Omental fat pad (tissue), 4 donors: ENCODE data around the gene NPAS3. TPM values are rescaled to one million over a fixed set of nuclear protein-coding genes. Genes with fewer than 3 reads are reported as not detected.

Experiments used
- ATAC-seq: fragments of 150-250 bp; one replicate; pipeline ENCODE4 v1.9.1; 2016; ENCODE audit warnings: mild to moderate bottlenecking, moderate library complexity; ENCODE audit not compliant: low FRiP score
- DNase-seq: peaks from one replicate; pipeline ENCODE4 v3.0.0-alpha.2; 2019; ENCODE audit warnings: low spot score
- total RNA-seq, 4 donors: library from RNA; depleted of rRNA; stranded (reverse); fragments of >200 nt; gene quantifications; one replicate each; pipeline ENCODE4 v1.1.0, GENCODE V29; 2016
- TF ChIP-seq, protein P1 (sequence below), 3 donors: fragments of 450-650 bp; IDR thresholded peaks; one replicate each; pipeline ENCODE4 v1.5.1; 2016 to 2017; ENCODE audit warnings: antibody characterized with exemption in 3 of 3, mild to moderate bottlenecking in 3 of 3, moderate library complexity in 2 of 3

Gene NPAS3
- total RNA-seq, 4 donors from 2014 or later = 0.79 to 6.0 (median 2.5) TPM

DNA sequence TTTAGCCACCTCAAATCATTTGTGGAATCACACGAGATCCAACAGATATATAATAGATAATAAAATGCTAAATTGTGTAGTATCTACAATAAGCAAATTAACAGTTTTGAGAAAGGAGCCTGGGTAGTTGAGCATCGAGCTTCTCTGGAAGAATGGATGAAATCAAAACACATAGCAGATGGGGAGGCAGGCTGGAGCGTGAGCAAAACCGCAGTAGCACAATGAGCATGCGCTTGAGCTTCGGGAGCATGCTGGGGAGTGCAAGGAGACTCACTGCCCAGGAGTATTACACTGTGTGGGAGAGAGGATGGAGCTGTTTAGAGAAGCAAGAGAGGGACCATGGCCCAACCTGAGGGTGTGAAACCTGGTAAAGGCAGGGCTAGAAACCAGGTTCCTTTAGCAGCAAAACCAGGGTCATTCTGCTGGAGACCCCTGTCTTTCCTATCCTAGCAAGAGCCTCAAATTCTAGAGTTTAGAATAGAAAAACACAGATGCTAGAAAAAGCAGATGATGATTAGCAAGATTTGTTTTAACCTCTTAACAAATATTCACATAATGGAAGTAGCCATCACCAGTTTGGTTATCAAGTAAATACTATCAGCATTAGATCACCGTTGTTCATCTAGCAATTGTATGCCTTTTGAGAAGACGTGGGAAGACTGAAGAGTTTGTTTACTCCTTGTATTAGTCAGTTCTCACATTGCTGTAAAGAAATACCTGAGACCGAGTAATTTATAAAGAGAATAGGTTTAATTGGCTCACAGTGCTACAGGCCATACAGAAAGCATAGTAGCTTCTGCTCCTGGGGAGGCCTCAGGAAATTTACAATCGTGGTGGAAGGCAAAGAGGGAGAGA, 527.4 kb downstream of the NPAS3 start:
- TF ChIP-seq, protein P1, sequence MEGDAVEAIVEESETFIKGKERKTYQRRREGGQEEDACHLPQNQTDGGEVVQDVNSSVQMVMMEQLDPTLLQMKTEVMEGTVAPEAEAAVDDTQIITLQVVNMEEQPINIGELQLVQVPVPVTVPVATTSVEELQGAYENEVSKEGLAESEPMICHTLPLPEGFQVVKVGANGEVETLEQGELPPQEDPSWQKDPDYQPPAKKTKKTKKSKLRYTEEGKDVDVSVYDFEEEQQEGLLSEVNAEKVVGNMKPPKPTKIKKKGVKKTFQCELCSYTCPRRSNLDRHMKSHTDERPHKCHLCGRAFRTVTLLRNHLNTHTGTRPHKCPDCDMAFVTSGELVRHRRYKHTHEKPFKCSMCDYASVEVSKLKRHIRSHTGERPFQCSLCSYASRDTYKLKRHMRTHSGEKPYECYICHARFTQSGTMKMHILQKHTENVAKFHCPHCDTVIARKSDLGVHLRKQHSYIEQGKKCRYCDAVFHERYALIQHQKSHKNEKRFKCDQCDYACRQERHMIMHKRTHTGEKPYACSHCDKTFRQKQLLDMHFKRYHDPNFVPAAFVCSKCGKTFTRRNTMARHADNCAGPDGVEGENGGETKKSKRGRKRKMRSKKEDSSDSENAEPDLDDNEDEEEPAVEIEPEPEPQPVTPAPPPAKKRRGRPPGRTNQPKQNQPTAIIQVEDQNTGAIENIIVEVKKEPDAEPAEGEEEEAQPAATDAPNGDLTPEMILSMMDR (IDR thresholded peaks at IDR 0.05) = no peak
- ATAC-seq = no peak
- DNase-seq = no peak

DNA sequence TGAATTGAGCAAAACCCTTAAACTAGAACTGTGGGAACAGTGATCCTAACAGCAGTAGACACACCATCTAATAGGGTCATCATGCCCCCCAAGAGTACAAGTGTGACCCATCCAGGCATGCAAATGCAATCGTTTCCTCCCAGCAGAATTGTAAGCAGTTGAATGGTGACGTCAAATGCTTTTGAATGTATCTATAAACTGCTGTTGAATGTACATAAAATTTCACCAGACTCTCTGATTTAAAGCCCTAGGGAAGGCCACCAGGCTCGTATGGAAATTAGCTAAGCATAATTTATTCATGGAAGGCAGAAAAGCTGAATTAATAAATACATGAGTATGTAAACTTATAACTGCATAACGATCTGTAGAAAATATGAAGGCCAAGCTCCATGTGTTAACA, 529.3 kb downstream of the NPAS3 start:
- no peak for ATAC-seq
- no peak for DNase-seq
- TF ChIP-seq, protein P1 (IDR thresholded peaks at IDR 0.05) = no peak

DNA sequence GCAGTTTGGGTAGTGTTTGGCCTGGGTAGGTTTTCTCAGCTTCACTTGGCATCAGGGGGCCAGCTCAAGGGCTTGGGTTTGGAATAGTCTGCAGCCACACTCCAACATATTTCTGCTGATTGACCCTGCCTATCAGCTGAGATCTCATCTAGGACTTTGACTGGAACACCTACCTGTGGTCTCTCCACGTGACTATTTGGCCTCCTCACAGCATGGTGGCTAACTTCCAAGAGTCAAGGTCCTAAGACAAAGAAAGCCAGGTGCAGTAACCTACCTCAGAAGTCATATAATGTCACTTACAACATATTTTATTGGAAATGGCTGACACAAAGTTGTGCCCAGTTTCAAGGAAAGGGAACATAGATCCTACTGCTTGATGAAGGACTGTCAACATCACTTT, 531.2 kb downstream of the NPAS3 start:
- TF ChIP-seq, protein P1 (IDR thresholded peaks at IDR 0.05) = no peak
- DNase-seq = no peak

DNA sequence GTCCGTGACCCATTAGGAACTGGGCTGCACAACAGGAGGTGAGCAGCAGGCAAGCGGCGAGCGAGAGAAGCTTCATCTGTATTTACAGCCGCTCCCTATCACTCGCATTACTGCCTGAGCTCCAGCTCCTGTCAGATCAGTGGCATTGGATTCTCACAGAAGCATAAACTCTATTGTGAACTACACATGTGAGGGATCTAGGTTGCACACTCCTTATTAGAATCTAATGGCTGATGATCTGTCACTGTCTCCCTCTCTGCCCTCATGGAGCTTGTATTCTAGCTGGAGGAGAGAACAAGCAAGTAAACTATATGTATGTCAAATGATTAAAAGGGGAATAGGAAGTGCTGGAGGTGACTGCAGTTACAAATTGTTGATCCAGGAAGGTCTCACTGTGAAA, 533.1 kb downstream of the NPAS3 start:
- no peak for DNase-seq
- no peak for ATAC-seq
- TF ChIP-seq, protein P1 (IDR thresholded peaks at IDR 0.05) = no peak

More for the DNA sequence above, 531.2 kb downstream of the NPAS3 start:
- ATAC-seq = no peak

DNA sequence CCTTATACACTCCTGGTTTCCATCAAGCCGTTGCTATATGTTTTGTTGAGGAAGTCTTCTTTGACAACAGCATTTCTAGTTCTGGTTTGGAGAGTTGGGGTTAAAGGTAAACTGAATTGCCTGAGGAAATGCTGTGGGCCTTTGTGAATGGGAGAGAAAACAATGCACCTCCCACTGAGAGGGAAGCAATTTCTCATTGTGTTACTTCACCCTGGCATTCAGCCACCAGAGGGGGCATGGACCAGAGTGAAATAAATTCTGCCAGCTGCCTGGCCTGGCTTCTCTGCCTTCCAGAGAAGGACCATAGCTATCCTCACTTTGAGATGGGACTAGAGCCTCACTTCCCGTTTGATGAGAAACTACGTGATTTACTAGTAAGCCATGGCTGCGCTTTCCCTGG, 536.9 kb downstream of the NPAS3 start:
- DNase-seq = no peak
- ATAC-seq = no peak
- TF ChIP-seq, protein P1 (IDR thresholded peaks at IDR 0.05) = no peak

DNA sequence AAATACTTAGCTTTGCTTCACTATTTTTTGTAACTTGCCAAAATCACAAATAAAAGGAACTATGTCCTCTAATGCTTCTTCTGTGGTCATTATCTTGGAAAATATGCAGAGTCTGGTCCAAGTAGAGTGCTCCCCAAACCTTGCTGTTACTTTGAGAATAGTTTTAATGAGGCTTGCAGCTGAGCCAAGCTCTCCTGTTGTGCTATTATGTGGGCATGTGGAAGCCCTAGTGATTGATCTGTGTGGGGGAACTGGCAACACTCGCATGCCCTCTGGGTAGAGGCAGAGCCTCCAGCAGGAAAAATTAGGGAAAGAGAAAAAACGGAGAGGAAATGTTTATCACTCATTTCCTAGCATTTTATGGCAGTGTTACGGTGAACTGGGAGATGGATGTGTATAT, 539.1 kb downstream of the NPAS3 start:
- DNase-seq = no peak
- ATAC-seq = no peak

More for the DNA sequence above, 539.1 kb downstream of the NPAS3 start:
- TF ChIP-seq, protein P1 (IDR thresholded peaks at IDR 0.05) = no peak
